ENCODE data around the gene SVIL.
A peak's percentile ranks its signal among the peaks of the same experiment; 100 is the strongest.
"Not testable (repeated sequence)": the region's sequence is repeated elsewhere in the genome, so short reads cannot be mapped to it uniquely, and the experiment has no call there.

Gene SVIL

GRCh38 chr10:29591651-29591968 lies 43.2 kb downstream of the SVIL start:
- H3K4me1 ChIP-seq (ENCODE audit: low read depth, poor library complexity, severe bottlenecking), result peaks cover 12% of the 10 kb centered on the region
- H3K36me3 ChIP-seq (ENCODE audit: insufficient read depth), result no peaks in the 10 kb centered on the region
- no peak for TF ChIP-seq CTCF (conservative IDR thresholded peaks at IDR 0.05; ENCODE audit: low read depth, low read length)
- H3K4me3 ChIP-seq (IDR thresholded peaks at IDR 0.05; ENCODE audit: insufficient read depth, low read depth, low read length), result no peak overlapping the region
- H2AFZ ChIP-seq (ENCODE audit: low read depth), result no peak overlapping the region
- no peak overlapping the region for H3K9ac ChIP-seq
- no peaks in the 10 kb centered on the region for H4K20me1 ChIP-seq (ENCODE audit: insufficient read depth)
- H3K27me3 ChIP-seq (ENCODE audit: insufficient read depth, low read depth), result no peaks in the 10 kb centered on the region
- no peaks in the 10 kb centered on the region for H3K79me2 ChIP-seq (ENCODE audit: insufficient read depth, low read depth)
- H3K27ac ChIP-seq, result no peak overlapping the region
- H3K4me2 ChIP-seq, result no peak overlapping the region

GRCh38 chr10:29590915-29591650 lies 43.7 kb downstream of the SVIL start:
- Histone ChIP-seq H3K9ac (no peak overlapping the region), H3K36me3 (ENCODE audit: insufficient read depth) (no peaks in the 10 kb centered on the region), H3K27ac (no peak overlapping the region), H3K79me2 (ENCODE audit: insufficient read depth, low read depth) (no peaks in the 10 kb centered on the region), H4K20me1 (ENCODE audit: insufficient read depth) (no peaks in the 10 kb centered on the region), H3K4me3 (IDR thresholded peaks at IDR 0.05; ENCODE audit: insufficient read depth, low read depth, low read length) (no peak overlapping the region), H3K4me2 (no peak overlapping the region), H2AFZ (ENCODE audit: low read depth) (no peak overlapping the region), H3K27me3 (ENCODE audit: insufficient read depth, low read depth) (no peaks in the 10 kb centered on the region), H3K4me1 (ENCODE audit: low read depth, poor library complexity, severe bottlenecking) (peaks cover 12% of the 10 kb centered on the region)
- peak; percentile 62 for TF ChIP-seq CTCF (conservative IDR thresholded peaks at IDR 0.05; ENCODE audit: low read depth, low read length)

- Histone ChIP-seq H2AFZ (ENCODE audit: low read depth) (no peak overlapping the region), H3K4me1 (ENCODE audit: low read depth, poor library complexity, severe bottlenecking) (peaks cover 12% of the 10 kb centered on the region), H3K79me2 (ENCODE audit: insufficient read depth, low read depth) (no peaks in the 10 kb centered on the region), H3K36me3 (ENCODE audit: insufficient read depth) (no peaks in the 10 kb centered on the region), H3K9ac (no peak overlapping the region), H3K4me3 (IDR thresholded peaks at IDR 0.05; ENCODE audit: insufficient read depth, low read depth, low read length) (no peak overlapping the region), H4K20me1 (ENCODE audit: insufficient read depth) (no peaks in the 10 kb centered on the region), H3K27ac (no peak overlapping the region), H3K27me3 (ENCODE audit: insufficient read depth, low read depth) (no peaks in the 10 kb centered on the region), H3K4me2 (no peak overlapping the region)
- no peak for TF ChIP-seq CTCF (conservative IDR thresholded peaks at IDR 0.05; ENCODE audit: low read depth, low read length)
Observed at GRCh38 chr10:29588629-29589421, 45.9 kb downstream of the SVIL start.

- H2AFZ ChIP-seq (ENCODE audit: low read depth); H3K4me3 ChIP-seq (IDR thresholded peaks at IDR 0.05; ENCODE audit: insufficient read depth, low read depth, low read length); H3K9ac ChIP-seq; H3K27me3 ChIP-seq (ENCODE audit: insufficient read depth, low read depth); H3K27ac ChIP-seq; H3K4me2 ChIP-seq; H3K36me3 ChIP-seq (ENCODE audit: insufficient read depth); H3K79me2 ChIP-seq (ENCODE audit: insufficient read depth, low read depth); H4K20me1 ChIP-seq (ENCODE audit: insufficient read depth): not testable (repeated sequence)
- H3K4me1 ChIP-seq (ENCODE audit: low read depth, poor library complexity, severe bottlenecking), result peaks cover 12% of the 10 kb centered on the region
Observed at GRCh38 chr10:29587750-29588628, 46.8 kb downstream of the SVIL start.

- not testable (repeated sequence) for H3K4me3 ChIP-seq (IDR thresholded peaks at IDR 0.05; ENCODE audit: insufficient read depth, low read depth, low read length); H3K9ac ChIP-seq; H3K4me2 ChIP-seq; H2AFZ ChIP-seq (ENCODE audit: low read depth); H3K79me2 ChIP-seq (ENCODE audit: insufficient read depth, low read depth); H3K27me3 ChIP-seq (ENCODE audit: insufficient read depth, low read depth); H4K20me1 ChIP-seq (ENCODE audit: insufficient read depth); H3K36me3 ChIP-seq (ENCODE audit: insufficient read depth); H3K27ac ChIP-seq
- H3K4me1 ChIP-seq (ENCODE audit: low read depth, poor library complexity, severe bottlenecking), result peaks cover 12% of the 10 kb centered on the region
Observed at GRCh38 chr10:29587102-29587749, 47.5 kb downstream of the SVIL start.
